Loucy (cell line): Measurements from ENCODE around the gene XPC.

Experiments used
- H2AFZ ChIP-seq: fragments of 200-600 bp; sonication (generic); 2 replicates; pipeline ENCODE4 v1.6.0; 2016; ENCODE audit warnings: antibody characterized with exemption, mild to moderate bottlenecking, low read length, moderate library complexity
- H3F3A ChIP-seq: fragments of 200-600 bp; 2 replicates; pipeline ENCODE4 v1.6.0; 2016; ENCODE audit warnings: antibody characterized with exemption, low read depth, mild to moderate bottlenecking
- H3K27me3 ChIP-seq: fragments of 200-600 bp; sonication (generic); 2 replicates; pipeline ENCODE4 v1.6.1; 2014; ENCODE audit warnings: low read length, mild to moderate bottlenecking; ENCODE audit not compliant: insufficient read depth, poor library complexity, severe bottlenecking
- H3K36me3 ChIP-seq: fragments of 200-600 bp; sonication (generic); 2 replicates; pipeline ENCODE4 v1.6.1; 2016; ENCODE audit warnings: low read length; ENCODE audit not compliant: insufficient read depth
- H3K4me1 ChIP-seq: fragments of 200-600 bp; sonication (generic); 2 replicates; pipeline ENCODE4 v1.5.1; 2014; ENCODE audit warnings: low read length, mild to moderate bottlenecking; ENCODE audit not compliant: insufficient read depth, poor library complexity, severe bottlenecking
- H3K4me2 ChIP-seq: fragments of 200-600 bp; sonication (generic); 2 replicates; pipeline ENCODE4 v1.6.0; 2014; ENCODE audit warnings: antibody characterized with exemption, low read length, low read depth, mild to moderate bottlenecking; ENCODE audit not compliant: poor library complexity, severe bottlenecking
- H3K4me3 ChIP-seq: fragments of 200-600 bp; sonication (generic); 2 replicates; pipeline ENCODE4 v1.5.1; 2014; ENCODE audit warnings: low read length, mild to moderate bottlenecking, mixed read lengths; ENCODE audit not compliant: poor library complexity, severe bottlenecking
- H3K79me2 ChIP-seq: fragments of 200-600 bp; sonication (generic); 2 replicates; pipeline ENCODE4 v1.6.1; 2014; ENCODE audit warnings: low read length; ENCODE audit not compliant: insufficient read depth
- H3K9ac ChIP-seq: fragments of 200-600 bp; sonication (generic); 2 replicates; pipeline ENCODE4 v1.6.0; 2014; ENCODE audit warnings: mild to moderate bottlenecking, low read depth, low read length, moderate library complexity; ENCODE audit not compliant: poor library complexity, severe bottlenecking
- H3K9me2 ChIP-seq: fragments of 200-600 bp; sonication (generic); replicated peaks from 2 replicates; pipeline ENCODE4 v1.6.1; 2016; ENCODE audit warnings: low read depth, low read length, mixed read lengths
- H3K9me3 ChIP-seq: fragments of 200-600 bp; sonication (generic); 2 replicates; pipeline ENCODE4 v1.6.1; 2014; ENCODE audit warnings: mild to moderate bottlenecking, antibody characterized with exemption, low read length, low read depth; ENCODE audit not compliant: insufficient read depth
- H4K20me1 ChIP-seq: fragments of 200-600 bp; sonication (generic); 2 replicates; pipeline ENCODE4 v1.6.0; 2014; ENCODE audit warnings: antibody characterized with exemption, low read length, mild to moderate bottlenecking; ENCODE audit not compliant: insufficient read depth, poor library complexity, severe bottlenecking
- EZH2phosphoT487 ChIP-seq: fragments of 200-600 bp; IDR thresholded peaks from 2 replicates; pipeline ENCODE4 v1.6.1; 2018; ENCODE audit warnings: antibody characterized with exemption, mild to moderate bottlenecking, moderate library complexity, borderline replicate concordance
- TF ChIP-seq, protein P1 (sequence below): fragments of 200-600 bp; sonication (generic); conservative IDR thresholded peaks from 2 replicates; pipeline ENCODE4 v1.5.1; 2014; ENCODE audit warnings: mild to moderate bottlenecking, antibody characterized with exemption, low read length

Gene XPC

DNA sequence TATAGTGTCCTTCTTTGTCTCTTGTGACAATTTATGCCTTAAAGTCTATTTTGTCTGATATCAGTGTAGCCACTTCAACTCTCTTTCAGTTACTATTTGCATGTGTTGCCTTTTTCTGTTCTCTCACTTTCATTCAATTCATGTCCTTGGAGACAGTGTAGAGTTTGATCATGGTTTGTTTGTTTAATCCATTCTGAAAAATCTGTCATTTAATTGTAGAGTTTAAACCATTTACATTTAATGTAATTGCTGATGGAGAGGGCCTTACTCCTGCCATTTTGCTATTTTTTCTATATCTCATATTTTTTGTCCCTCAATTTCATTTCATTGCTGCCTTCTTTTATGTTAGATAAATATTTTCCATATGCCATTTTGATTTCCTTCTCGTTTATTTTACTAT, 42.5 kb upstream of the XPC start:
- H3K4me1 ChIP-seq: no peaks in the 10 kb centered on the region
- H4K20me1 ChIP-seq: no peaks in the 10 kb centered on the region
- TF ChIP-seq, protein P1, sequence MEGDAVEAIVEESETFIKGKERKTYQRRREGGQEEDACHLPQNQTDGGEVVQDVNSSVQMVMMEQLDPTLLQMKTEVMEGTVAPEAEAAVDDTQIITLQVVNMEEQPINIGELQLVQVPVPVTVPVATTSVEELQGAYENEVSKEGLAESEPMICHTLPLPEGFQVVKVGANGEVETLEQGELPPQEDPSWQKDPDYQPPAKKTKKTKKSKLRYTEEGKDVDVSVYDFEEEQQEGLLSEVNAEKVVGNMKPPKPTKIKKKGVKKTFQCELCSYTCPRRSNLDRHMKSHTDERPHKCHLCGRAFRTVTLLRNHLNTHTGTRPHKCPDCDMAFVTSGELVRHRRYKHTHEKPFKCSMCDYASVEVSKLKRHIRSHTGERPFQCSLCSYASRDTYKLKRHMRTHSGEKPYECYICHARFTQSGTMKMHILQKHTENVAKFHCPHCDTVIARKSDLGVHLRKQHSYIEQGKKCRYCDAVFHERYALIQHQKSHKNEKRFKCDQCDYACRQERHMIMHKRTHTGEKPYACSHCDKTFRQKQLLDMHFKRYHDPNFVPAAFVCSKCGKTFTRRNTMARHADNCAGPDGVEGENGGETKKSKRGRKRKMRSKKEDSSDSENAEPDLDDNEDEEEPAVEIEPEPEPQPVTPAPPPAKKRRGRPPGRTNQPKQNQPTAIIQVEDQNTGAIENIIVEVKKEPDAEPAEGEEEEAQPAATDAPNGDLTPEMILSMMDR: no peak
- TF ChIP-seq EZH2phosphoT487: no peak
- no peaks in the 10 kb centered on the region for H3K27me3 ChIP-seq
- peaks cover 11% of the 10 kb centered on the region; the same call in 1 of the 2 replicates for H3K9me3 ChIP-seq
- H3K36me3 ChIP-seq: no peaks in the 10 kb centered on the region
- H3K79me2 ChIP-seq: no peaks in the 10 kb centered on the region
- no peak overlapping the region for H3K4me3 ChIP-seq
- H3K9ac ChIP-seq: no peak overlapping the region
- H3K4me2 ChIP-seq: no peak overlapping the region
- no peaks in the 10 kb centered on the region for H3F3A ChIP-seq
- H2AFZ ChIP-seq: no peak overlapping the region
- no peaks in the 10 kb centered on the region for H3K9me2 ChIP-seq

GRCh38 chr3:14218355-14218754, 40.0 kb upstream of the XPC start:
- Histone ChIP-seq H3K4me2 (no peak overlapping the region), H3K27me3 (no peaks in the 10 kb centered on the region), H3K9ac (no peak overlapping the region), H3F3A (no peaks in the 10 kb centered on the region), H3K9me3 (peaks cover 11% of the 10 kb centered on the region; the same call in 1 of the 2 replicates), H4K20me1 (no peaks in the 10 kb centered on the region), H2AFZ (no peak overlapping the region), H3K4me1 (no peaks in the 10 kb centered on the region), H3K9me2 (no peaks in the 10 kb centered on the region), H3K36me3 (no peaks in the 10 kb centered on the region), H3K4me3 (no peak overlapping the region), H3K79me2 (no peaks in the 10 kb centered on the region)
- TF ChIP-seq, protein P1: no peak
- no peak for TF ChIP-seq EZH2phosphoT487

GRCh38 chr3:14216257-14217048, 38.1 kb upstream of the XPC start:
- Histone ChIP-seq H3K9me2 (no peaks in the 10 kb centered on the region), H3K79me2 (no peaks in the 10 kb centered on the region), H3K36me3 (no peaks in the 10 kb centered on the region), H4K20me1 (no peaks in the 10 kb centered on the region), H3K9me3 (peaks cover 8% of the 10 kb centered on the region; the same call in 1 of the 2 replicates), H3K4me1 (no peaks in the 10 kb centered on the region), H3K27me3 (no peaks in the 10 kb centered on the region), H3K9ac (no peak overlapping the region), H2AFZ (no peak overlapping the region), H3K4me2 (no peak overlapping the region), H3K4me3 (no peak overlapping the region), H3F3A (no peaks in the 10 kb centered on the region)
- TF ChIP-seq, protein P1: peak; percentile 39
- no peak for TF ChIP-seq EZH2phosphoT487
